ENCODE results near the gene MAP3K15.

GRCh38 chrX:19457662-19458061 lies 57.6 kb downstream of the MAP3K15 start:
- no peak for TF ChIP-seq CTCF (IDR thresholded peaks at IDR 0.05)
- TF ChIP-seq POLR2A (IDR thresholded peaks at IDR 0.05), result no peak
- no peak for TF ChIP-seq POLR2AphosphoS5 (IDR thresholded peaks at IDR 0.05)
- no peak for TF ChIP-seq EP300 (IDR thresholded peaks at IDR 0.05)

All from upper lobe of left lung (tissue), 4 donors.